Neuronal stem cell (in vitro differentiated cells): ENCODE measurements around the gene SLC26A6.
A peak's percentile ranks its signal among the peaks of the same experiment; 100 is the strongest.

Experiments used
- DNase-seq: peaks from one replicate; pipeline ENCODE4 v3.0.0-alpha.2; 2013; ENCODE audit warnings: low spot score
- H2AFZ ChIP-seq: one replicate; pipeline ENCODE4 v1.6.1; 2013; ENCODE audit warnings: mild to moderate bottlenecking, low read length, inconsistent platforms
- H2AK5ac ChIP-seq: 2 replicates; pipeline ENCODE4 v1.6.1; 2013; ENCODE audit warnings: low read depth, mild to moderate bottlenecking, inconsistent platforms, low read length, moderate library complexity, mixed read lengths
- H2BK120ac ChIP-seq: 2 replicates; pipeline ENCODE4 v1.6.1; 2013; ENCODE audit warnings: low read depth, mild to moderate bottlenecking, inconsistent platforms, low read length, moderate library complexity, mixed read lengths
- H2BK12ac ChIP-seq: one replicate; pipeline ENCODE4 v1.6.1; 2013; ENCODE audit warnings: low read length, inconsistent platforms
- H2BK15ac ChIP-seq: 2 replicates; pipeline ENCODE4 v1.6.1; 2013; ENCODE audit warnings: mild to moderate bottlenecking, low read length, inconsistent platforms, mixed read lengths
- H2BK5ac ChIP-seq: one replicate; pipeline ENCODE4 v1.6.1; 2013; ENCODE audit warnings: inconsistent platforms, mild to moderate bottlenecking, low read length, moderate library complexity
- H3K14ac ChIP-seq: one replicate; pipeline ENCODE4 v1.6.1; 2013; ENCODE audit warnings: low read length, inconsistent platforms
- H3K18ac ChIP-seq: 2 replicates; pipeline ENCODE4 v1.6.1; 2013; ENCODE audit warnings: low read length, inconsistent platforms
- H3K23ac ChIP-seq: 2 replicates; pipeline ENCODE4 v1.6.1; 2013; ENCODE audit warnings: low read depth, mild to moderate bottlenecking, mixed read lengths, low read length, inconsistent platforms; ENCODE audit not compliant: poor library complexity
- H3K27ac ChIP-seq: replicated peaks from 3 replicates; pipeline ENCODE4 v1.5.1; 2013; ENCODE audit warnings: low read length, inconsistent platforms
- H3K27me3 ChIP-seq, 3 experiments: 2 replicates each; pipeline ENCODE4 v1.6.1; 2013; ENCODE audit warnings: low read length in 3 of 3, mild to moderate bottlenecking in 2 of 3, inconsistent platforms in 1 of 3, low read depth in 1 of 3, mixed read lengths in 1 of 3, moderate library complexity in 1 of 3; ENCODE audit not compliant: control insufficient read depth in 3 of 3, insufficient read depth in 3 of 3
- H3K36me3 ChIP-seq, 2 donors: replicated peaks in 1 of 2; 2 replicates each; pipeline ENCODE4 v1.6.1; 2013; ENCODE audit warnings: low read length in 2 of 2; ENCODE audit not compliant: control insufficient read depth in 2 of 2, insufficient read depth in 2 of 2
- H3K4ac ChIP-seq: 2 replicates; pipeline ENCODE4 v1.6.1; 2013; ENCODE audit warnings: inconsistent platforms, mild to moderate bottlenecking, low read length, moderate library complexity
- H3K4me1 ChIP-seq, 2 donors: 1 replicate in 1 of 2; 2 replicates in 1 of 2; pipeline ENCODE4 v1.6.1; 2013; ENCODE audit warnings: low read length in 2 of 2, low read depth in 1 of 2; ENCODE audit not compliant: control insufficient read depth in 2 of 2, insufficient read depth in 1 of 2
- H3K4me2 ChIP-seq: one replicate; pipeline ENCODE4 v1.6.1; 2013; ENCODE audit warnings: mild to moderate bottlenecking, low read length, inconsistent platforms; ENCODE audit not compliant: insufficient read depth, poor library complexity, severe bottlenecking
- H3K4me3 ChIP-seq, 2 donors: 2 replicates each; pipeline ENCODE4 v1.5.1; 2013; ENCODE audit warnings: low read length in 2 of 2, mild to moderate bottlenecking in 2 of 2, inconsistent platforms in 1 of 2, moderate library complexity in 1 of 2
- H3K79me1 ChIP-seq: one replicate; pipeline ENCODE4 v1.6.1; 2013; ENCODE audit warnings: low read depth, mild to moderate bottlenecking, inconsistent platforms, low read length, moderate library complexity
- H3K9ac ChIP-seq: one replicate; pipeline ENCODE4 v1.6.1; 2013; ENCODE audit warnings: mild to moderate bottlenecking, low read depth, low read length, inconsistent platforms; ENCODE audit not compliant: poor library complexity
- H3K9me3 ChIP-seq, 2 donors: replicated peaks in 1 of 2; 2 replicates each; pipeline versions ENCODE3 to v1.6.1; 2013; ENCODE audit warnings: low read length in 2 of 2, mild to moderate bottlenecking in 2 of 2, inconsistent platforms in 1 of 2, low read depth in 1 of 2, mixed read lengths in 1 of 2, moderate library complexity in 1 of 2; ENCODE audit not compliant: control insufficient read depth in 2 of 2, insufficient read depth in 1 of 2
- H4K8ac ChIP-seq: one replicate; pipeline ENCODE4 v1.6.1; 2013; ENCODE audit warnings: low read depth, mild to moderate bottlenecking, inconsistent platforms, low read length, moderate library complexity
- H4K91ac ChIP-seq: one replicate; pipeline ENCODE4 v1.6.1; 2013; ENCODE audit warnings: low read length, low read depth, mild to moderate bottlenecking, inconsistent platforms; ENCODE audit not compliant: poor library complexity
- WGBS, 2 donors: extraction: QIAGEN DNeasy Blood & Tissue Kit; methylation state at CpG; one replicate each; pipeline ENCODE4 v1.1.7; 2013; ENCODE audit warnings: missing lambda C conversion rate in 2 of 2, mixed read lengths in 1 of 2; ENCODE audit not compliant: insufficient read length in 2 of 2, insufficient replicate concordance in 1 of 2; ENCODE audit errors: extremely low coverage in 2 of 2; 5-methylcytosine and 5-hydroxymethylcytosine counted together

SLC26A6 gene

DNA sequence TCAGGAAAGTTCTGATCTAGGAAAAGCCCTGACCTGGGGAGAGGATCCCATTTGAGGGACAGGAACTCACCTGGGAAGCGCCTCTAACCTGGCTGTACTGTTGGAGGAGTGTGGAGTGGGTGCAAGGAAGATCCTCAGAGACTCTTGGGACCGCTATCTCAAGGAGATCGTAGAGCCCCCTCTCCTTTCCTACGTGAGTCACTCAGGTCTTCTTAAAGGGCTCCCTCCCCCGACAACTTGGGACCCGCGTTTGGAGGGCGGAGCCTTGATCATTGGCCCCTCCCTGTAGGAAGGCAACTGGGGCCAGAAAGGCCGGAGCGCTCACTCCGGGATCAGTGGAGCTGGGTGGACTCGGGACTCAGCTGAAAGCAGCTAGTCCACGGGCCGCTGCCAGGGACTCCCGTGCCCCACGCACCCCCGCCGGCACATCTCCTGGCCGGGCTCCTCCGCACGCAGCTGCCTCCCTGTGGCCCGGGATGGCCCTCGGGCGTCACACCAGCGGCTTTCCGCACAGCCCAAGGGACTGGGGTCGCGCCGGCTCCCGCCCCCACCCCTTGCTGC, 520 bp downstream of the SLC26A6 start:
- peak; percentile 38 for DNase-seq
- Histone ChIP-seq H3K79me1 (peaks cover 11% of the 10 kb centered on the region), H3K4me3 (peak overlapping the region; percentile 82 to 94), H3K36me3 (peaks cover 43 to 65% of the 10 kb centered on the region in 2 donors), H3K4me2 (peak overlapping the region; percentile 95), H2BK5ac (peak overlapping the region; percentile 71), H3K9me3 (no peaks in the 10 kb centered on the region), H3K9ac (peak overlapping the region; percentile 97), H2BK15ac (peak overlapping the region; percentile 65), H2BK120ac (no peak overlapping the region), H3K18ac (peak overlapping the region; percentile 99), H3K27me3 (no peaks in the 10 kb centered on the region), H3K14ac (peak overlapping the region; percentile 63), H4K8ac (no peak overlapping the region), H3K23ac (peak overlapping the region; percentile 97), H3K4ac (no peak overlapping the region), H4K91ac (no peak overlapping the region), H3K27ac (peak overlapping the region; percentile 76), H2AFZ (peak overlapping the region; percentile 95), H2BK12ac (no peak overlapping the region), H2AK5ac (peak overlapping the region; percentile 76), H3K4me1 (peaks cover 13 to 22% of the 10 kb centered on the region in 2 donors)
- no CpG with 5 or more reads among the region's 30 CpGs for WGBS, 2 donors

DNA sequence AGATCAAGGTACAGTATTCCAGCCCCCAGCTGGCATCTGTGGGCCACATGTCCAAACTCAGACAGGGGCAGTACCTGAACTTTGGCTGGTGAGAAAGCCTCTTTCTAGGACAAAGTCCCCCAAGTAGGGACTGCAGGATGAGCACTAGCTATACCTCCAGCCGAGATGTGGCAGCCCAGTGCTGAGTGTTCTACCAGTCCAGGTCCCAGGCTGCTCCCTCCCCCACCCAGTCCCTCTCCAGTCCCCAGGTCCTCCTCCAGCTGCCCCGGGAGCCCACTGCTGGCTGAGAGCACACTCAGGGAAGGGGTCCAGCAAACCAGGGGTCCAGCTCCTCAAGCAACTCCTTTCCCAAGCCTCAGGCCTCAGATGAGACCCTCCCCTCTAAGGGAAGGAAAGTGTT, 1.5 kb downstream of the SLC26A6 start:
- no CpG with 5 or more reads among the region's 2 CpGs for WGBS, 2 donors
- Histone ChIP-seq H3K4me3 (peak overlapping the region in 1 of 2 donors; percentile 82), H2BK5ac (no peak overlapping the region)

DNA sequence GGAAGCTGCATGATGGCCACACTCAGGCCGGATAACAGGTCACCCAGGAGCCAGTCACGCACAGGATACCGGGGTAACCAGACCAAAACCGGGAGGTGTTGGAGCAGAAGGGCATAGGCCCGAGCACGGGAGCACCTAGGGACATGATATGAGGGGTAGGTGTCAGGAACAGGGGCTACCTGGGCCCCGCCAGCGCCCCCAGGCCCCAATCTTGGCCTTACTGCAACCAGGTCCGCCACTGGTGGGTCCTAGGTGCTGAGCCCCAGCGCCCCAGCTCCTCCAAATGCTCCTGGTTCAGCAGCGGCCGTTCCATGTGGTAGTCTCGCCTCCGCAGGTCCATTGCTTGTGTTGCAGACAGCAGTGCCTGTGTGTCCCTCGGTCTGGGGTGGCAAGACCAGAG, 2.0 kb downstream of the SLC26A6 start:
- Histone ChIP-seq H3K4ac (no peak overlapping the region), H3K4me2 (no peak overlapping the region), H3K36me3 (peaks cover 45 to 66% of the 10 kb centered on the region in 2 donors), H4K8ac (no peak overlapping the region), H3K4me3 (no peak overlapping the region), H3K79me1 (peaks cover 7% of the 10 kb centered on the region), H3K9ac (no peak overlapping the region), H4K91ac (no peak overlapping the region), H2BK15ac (no peak overlapping the region), H2AK5ac (no peak overlapping the region), H3K4me1 (peaks cover 13 to 22% of the 10 kb centered on the region in 2 donors), H3K18ac (no peak overlapping the region), H3K27ac (no peak overlapping the region), H3K14ac (no peak overlapping the region), H3K27me3 (no peaks in the 10 kb centered on the region), H2BK5ac (no peak overlapping the region), H2BK12ac (no peak overlapping the region), H2BK120ac (no peak overlapping the region), H3K23ac (no peak overlapping the region), H3K9me3 (no peaks in the 10 kb centered on the region), H2AFZ (no peak overlapping the region)
- no CpG with 5 or more reads among the region's 15 CpGs for WGBS, 2 donors
- DNase-seq = no peak

More for the DNA sequence above, 1.5 kb downstream of the SLC26A6 start:
- Histone ChIP-seq H3K14ac (no peak overlapping the region), H4K8ac (no peak overlapping the region), H2BK12ac (no peak overlapping the region), H3K23ac (no peak overlapping the region), H3K79me1 (peaks cover 7% of the 10 kb centered on the region), H3K27me3 (no peaks in the 10 kb centered on the region), H3K4me1 (peaks cover 13 to 22% of the 10 kb centered on the region in 2 donors), H3K9ac (peak overlapping the region; percentile 9), H3K4ac (no peak overlapping the region), H2BK120ac (no peak overlapping the region), H2AFZ (no peak overlapping the region), H3K4me2 (no peak overlapping the region), H4K91ac (no peak overlapping the region), H3K36me3 (peaks cover 43 to 65% of the 10 kb centered on the region in 2 donors), H2AK5ac (peak overlapping the region; percentile 59), H3K9me3 (no peaks in the 10 kb centered on the region), H3K27ac (no peak overlapping the region), H2BK15ac (peak overlapping the region; percentile 6), H3K18ac (no peak overlapping the region)
- DNase-seq = no peak

DNA sequence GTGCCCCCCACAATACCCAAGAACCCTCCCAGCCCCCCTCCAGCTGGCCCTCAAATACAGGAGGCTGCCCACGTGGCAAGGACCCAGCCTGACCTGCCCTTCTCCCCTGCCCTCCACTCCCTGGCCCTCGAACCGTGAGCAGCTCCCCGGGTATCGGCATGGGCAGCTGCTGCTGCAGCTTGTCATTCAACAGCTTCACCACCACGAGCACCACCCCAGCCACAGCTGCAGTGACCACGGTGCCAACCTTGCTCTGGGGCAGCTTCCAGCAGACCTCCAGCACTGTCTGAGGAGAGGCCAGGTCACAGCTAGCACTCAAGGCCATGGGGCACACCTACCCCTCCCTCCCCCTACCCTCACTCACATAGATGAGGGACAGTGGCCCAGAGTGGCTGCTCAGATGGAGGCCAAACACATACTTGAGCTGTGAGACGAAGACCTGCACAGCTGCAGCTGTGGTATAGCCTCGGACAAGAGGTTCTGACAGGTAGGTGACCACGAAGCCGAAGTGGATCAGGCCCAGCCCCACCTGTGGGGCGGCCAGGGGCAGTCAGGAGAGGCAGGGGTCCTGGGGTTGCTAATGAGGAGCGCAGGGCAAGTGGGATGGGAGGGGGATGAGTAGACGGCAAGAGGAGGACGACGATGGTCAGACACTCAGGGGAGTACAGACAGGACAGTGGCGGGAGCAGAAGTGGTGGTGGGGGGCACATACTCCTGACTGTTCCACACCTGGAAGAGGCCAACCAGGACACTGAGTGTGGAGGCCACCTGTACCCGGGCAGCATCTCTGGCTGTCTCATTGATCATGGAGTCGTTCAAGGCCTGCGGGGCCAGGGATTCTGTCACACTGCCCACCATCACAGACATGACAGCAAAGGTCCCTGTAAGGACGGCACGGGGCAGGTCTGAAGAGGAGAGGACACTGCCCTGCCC, 3.5 kb downstream of the SLC26A6 start:
- no peak overlapping the region for H4K91ac ChIP-seq
- H3K36me3 ChIP-seq = peaks cover 55 to 69% of the 10 kb centered on the region in 2 donors
- no peak overlapping the region for H2AFZ ChIP-seq
- no peak overlapping the region for H2AK5ac ChIP-seq
- H3K9ac ChIP-seq = peak overlapping the region; percentile 65
- H3K27me3 ChIP-seq = no peaks in the 10 kb centered on the region
- no peaks in the 10 kb centered on the region for H3K9me3 ChIP-seq
- H3K27ac ChIP-seq = no peak overlapping the region
- no peak overlapping the region for H3K14ac ChIP-seq
- H3K4me1 ChIP-seq = peaks cover 13 to 17% of the 10 kb centered on the region in 2 donors
- H4K8ac ChIP-seq = no peak overlapping the region
- no peak for DNase-seq
- peak overlapping the region; percentile 31 for H3K23ac ChIP-seq
- H3K4me3 ChIP-seq = no peak overlapping the region
- H2BK12ac ChIP-seq = no peak overlapping the region
- WGBS, 2 donors = no CpG with 5 or more reads among the region's 22 CpGs
- no peak overlapping the region for H2BK120ac ChIP-seq
- H3K4ac ChIP-seq = peak overlapping the region; percentile 24
- peaks cover 7% of the 10 kb centered on the region for H3K79me1 ChIP-seq
- no peak overlapping the region for H3K4me2 ChIP-seq
- H2BK5ac ChIP-seq = no peak overlapping the region
- no peak overlapping the region for H2BK15ac ChIP-seq
- no peak overlapping the region for H3K18ac ChIP-seq
